ENCODE data around the gene MMP24OS. TPM values are rescaled to one million over a fixed set of nuclear protein-coding genes. Genes with fewer than 3 reads are reported as not detected.

MMP24OS gene
- total and polyA plus RNA-seq, 4 donors: 5.2 to 16.0 (median 10.3) TPM

DNA sequence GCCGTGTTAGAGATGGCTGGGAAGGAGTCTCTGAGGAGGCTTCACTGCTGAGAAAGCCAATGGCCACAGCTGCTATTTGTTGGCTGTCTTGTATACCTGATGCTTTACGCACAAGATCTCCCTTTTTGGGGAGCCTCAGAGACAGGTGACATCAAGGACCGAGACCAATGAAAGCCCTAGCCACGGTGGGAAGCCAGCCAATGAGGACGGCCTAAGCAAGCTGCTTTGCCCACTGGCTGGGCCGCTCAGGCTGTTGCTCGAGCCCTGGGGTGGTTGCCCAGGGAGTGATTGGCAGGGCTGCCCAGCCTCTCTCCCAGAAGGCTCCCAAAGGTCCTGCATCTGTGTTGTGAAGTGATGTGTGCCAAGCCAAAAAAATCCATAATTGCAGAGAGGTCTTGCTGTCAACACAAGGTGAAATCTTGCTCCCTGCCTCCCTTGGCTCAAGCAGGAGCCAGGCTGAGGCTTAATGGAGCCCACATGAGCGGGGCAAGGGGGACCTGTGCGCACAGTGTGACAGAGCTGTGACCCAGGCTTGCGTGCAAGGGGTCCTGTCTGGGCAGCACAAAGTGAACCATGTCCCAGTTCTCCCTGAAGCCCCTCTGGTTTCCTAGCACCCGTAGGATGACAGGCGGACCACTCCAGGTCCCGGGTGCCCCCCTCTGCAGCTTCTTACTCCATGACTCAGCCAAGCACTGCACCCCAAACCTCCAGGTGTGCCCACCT, 4.3 kb downstream of the MMP24OS start:
- H3K27me3 ChIP-seq (ENCODE audit: control insufficient read depth in 4 of 4, insufficient read depth in 4 of 4, low read length in 3 of 4): no peaks in the 10 kb centered on the region

GRCh38 chr20:35271904-35272303, 6.0 kb downstream of the MMP24OS start:
- no peak overlapping the region for H3K9ac ChIP-seq (ENCODE audit: low read depth in 1 of 2, low read length in 2 of 2)
- no peaks in the 10 kb centered on the region for H3K9me3 ChIP-seq (ENCODE audit: control insufficient read depth in 4 of 4, low read length in 3 of 4)
- WGBS: 87% methylated on average over 7 of the region's 7 CpGs
- H3K36me3 ChIP-seq (ENCODE audit: control insufficient read depth in 4 of 4, insufficient read depth in 3 of 4, low read depth in 1 of 4, low read length in 3 of 4): peaks cover 1 to 15% (median 4%) of the 10 kb centered on the region in 4 donors
- no peaks in the 10 kb centered on the region for H3K27me3 ChIP-seq (ENCODE audit: control insufficient read depth in 4 of 4, insufficient read depth in 4 of 4, low read length in 3 of 4)
- no peak for DNase-seq (ENCODE audit: low spot score)
- no peak overlapping the region for H3K27ac ChIP-seq (ENCODE audit: low read depth in 1 of 2, low read length in 2 of 2)
- H3K4me3 ChIP-seq (ENCODE audit: low read depth in 1 of 3, low read length in 3 of 3): no peak overlapping the region
- peaks cover 0 to 16% (median 7%) of the 10 kb centered on the region in 4 donors for H3K4me1 ChIP-seq (ENCODE audit: control insufficient read depth in 4 of 4, insufficient read depth in 4 of 4, low read length in 3 of 4)
- no peak for TF ChIP-seq YY1 (IDR thresholded peaks at IDR 0.05)
- TF ChIP-seq FOXA2 (IDR thresholded peaks at IDR 0.05): no peak
- TF ChIP-seq RXRA (IDR thresholded peaks at IDR 0.05): no peak
- no peak for TF ChIP-seq EGR1 (IDR thresholded peaks at IDR 0.05; ENCODE audit: low read depth in 2 of 2)
- TF ChIP-seq JUND (IDR thresholded peaks at IDR 0.05): no peak
- no peak for TF ChIP-seq REST (IDR thresholded peaks at IDR 0.05)

More for the DNA sequence above, 4.3 kb downstream of the MMP24OS start:
- 75% methylated on average over 13 of the region's 13 CpGs for WGBS
- TF ChIP-seq RAD21 (IDR thresholded peaks at IDR 0.05): no peak
- TF ChIP-seq, protein P1, sequence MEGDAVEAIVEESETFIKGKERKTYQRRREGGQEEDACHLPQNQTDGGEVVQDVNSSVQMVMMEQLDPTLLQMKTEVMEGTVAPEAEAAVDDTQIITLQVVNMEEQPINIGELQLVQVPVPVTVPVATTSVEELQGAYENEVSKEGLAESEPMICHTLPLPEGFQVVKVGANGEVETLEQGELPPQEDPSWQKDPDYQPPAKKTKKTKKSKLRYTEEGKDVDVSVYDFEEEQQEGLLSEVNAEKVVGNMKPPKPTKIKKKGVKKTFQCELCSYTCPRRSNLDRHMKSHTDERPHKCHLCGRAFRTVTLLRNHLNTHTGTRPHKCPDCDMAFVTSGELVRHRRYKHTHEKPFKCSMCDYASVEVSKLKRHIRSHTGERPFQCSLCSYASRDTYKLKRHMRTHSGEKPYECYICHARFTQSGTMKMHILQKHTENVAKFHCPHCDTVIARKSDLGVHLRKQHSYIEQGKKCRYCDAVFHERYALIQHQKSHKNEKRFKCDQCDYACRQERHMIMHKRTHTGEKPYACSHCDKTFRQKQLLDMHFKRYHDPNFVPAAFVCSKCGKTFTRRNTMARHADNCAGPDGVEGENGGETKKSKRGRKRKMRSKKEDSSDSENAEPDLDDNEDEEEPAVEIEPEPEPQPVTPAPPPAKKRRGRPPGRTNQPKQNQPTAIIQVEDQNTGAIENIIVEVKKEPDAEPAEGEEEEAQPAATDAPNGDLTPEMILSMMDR (IDR thresholded peaks at IDR 0.05; ENCODE audit: low read depth, low read length, missing input control): no peak
- TF ChIP-seq FOXA1 (IDR thresholded peaks at IDR 0.05): no peak
- no peak for TF ChIP-seq RXRA (IDR thresholded peaks at IDR 0.05)
- TF ChIP-seq FOXA2 (IDR thresholded peaks at IDR 0.05): no peak
- TF ChIP-seq HNF4A (conservative IDR thresholded peaks at IDR 0.05): no peak
- no peak for TF ChIP-seq NR2F2 (IDR thresholded peaks at IDR 0.05)
- no peak for TF ChIP-seq GABPA (IDR thresholded peaks at IDR 0.05 in 1 of 2, conservative IDR thresholded peaks at IDR 0.05 in 1 of 2)
- no peak for TF ChIP-seq YY1 (IDR thresholded peaks at IDR 0.05)
- H3K27ac ChIP-seq (ENCODE audit: low read depth in 1 of 2, low read length in 2 of 2): no peak overlapping the region
- no peak overlapping the region for H3K9ac ChIP-seq (ENCODE audit: low read depth in 1 of 2, low read length in 2 of 2)
- peaks cover 1 to 16% (median 4%) of the 10 kb centered on the region in 4 donors for H3K36me3 ChIP-seq (ENCODE audit: control insufficient read depth in 4 of 4, insufficient read depth in 3 of 4, low read depth in 1 of 4, low read length in 3 of 4)
- DNase-seq (ENCODE audit: low spot score): no peak
- H3K9me3 ChIP-seq (ENCODE audit: control insufficient read depth in 4 of 4, low read length in 3 of 4): no peaks in the 10 kb centered on the region
- no peak overlapping the region for H3K4me3 ChIP-seq (ENCODE audit: low read depth in 1 of 3, low read length in 3 of 3)
- peaks cover 0 to 22% (median 10%) of the 10 kb centered on the region in 4 donors for H3K4me1 ChIP-seq (ENCODE audit: control insufficient read depth in 4 of 4, insufficient read depth in 4 of 4, low read length in 3 of 4)
